Mesenchymal stem cell (in vitro differentiated cells and primary cell): ENCODE measurements around the gene EEFSEC.

Experiments used
- DNase-seq: peaks from one replicate; pipeline ENCODE4 v3.0.0-alpha.2; 2013
- H2AFZ ChIP-seq: one replicate; pipeline ENCODE4 v1.6.1; 2013; ENCODE audit warnings: low read depth, mild to moderate bottlenecking, control low read depth, inconsistent platforms, low read length, moderate library complexity
- H2AK5ac ChIP-seq: 2 replicates; pipeline ENCODE4 v1.6.1; 2013; ENCODE audit warnings: low read length, moderate library complexity, mild to moderate bottlenecking, inconsistent platforms; ENCODE audit not compliant: severe bottlenecking
- H2BK120ac ChIP-seq: one replicate; pipeline ENCODE4 v1.6.1; 2013; ENCODE audit warnings: low read depth, mild to moderate bottlenecking, inconsistent platforms, low read length, moderate library complexity
- H2BK12ac ChIP-seq, 2 experiments: one replicate each; pipeline ENCODE4 v1.6.1; 2013; ENCODE audit warnings: inconsistent platforms in 2 of 2, low read length in 2 of 2, mild to moderate bottlenecking in 2 of 2, moderate library complexity in 2 of 2, control low read depth in 1 of 2
- H2BK15ac ChIP-seq: one replicate; pipeline ENCODE4 v1.6.1; 2013; ENCODE audit warnings: mild to moderate bottlenecking, low read depth, inconsistent platforms; ENCODE audit not compliant: poor library complexity, severe bottlenecking
- H2BK5ac ChIP-seq: 2 replicates; pipeline ENCODE4 v1.6.1; 2013; ENCODE audit warnings: low read depth, mild to moderate bottlenecking, low read length, control low read depth, inconsistent platforms; ENCODE audit not compliant: poor library complexity, severe bottlenecking
- H3K14ac ChIP-seq, 2 experiments: one replicate each; pipeline ENCODE4 v1.6.1; 2013; ENCODE audit warnings: inconsistent platforms in 2 of 2, low read length in 2 of 2, control low read depth in 1 of 2, mild to moderate bottlenecking in 1 of 2, moderate library complexity in 1 of 2
- H3K18ac ChIP-seq, 2 experiments: one replicate each; pipeline ENCODE4 v1.6.1; 2013; ENCODE audit warnings: inconsistent platforms in 2 of 2, low read length in 2 of 2, control low read depth in 1 of 2, low read depth in 1 of 2, mild to moderate bottlenecking in 1 of 2
- H3K23ac ChIP-seq, 2 experiments: one replicate each; pipeline ENCODE4 v1.6.1; 2013; ENCODE audit warnings: inconsistent platforms in 2 of 2, low read length in 2 of 2, mild to moderate bottlenecking in 2 of 2, moderate library complexity in 2 of 2, control low read depth in 1 of 2
- H3K27ac ChIP-seq: 2 replicates; pipeline ENCODE4 v1.5.1; 2013; ENCODE audit warnings: mild to moderate bottlenecking, moderate library complexity, low read length, control low read depth, inconsistent platforms; ENCODE audit not compliant: poor library complexity, severe bottlenecking
- H3K27me3 ChIP-seq, 2 experiments: 2 replicates each; pipeline versions ENCODE4 v1.6.1 to v1.7.0; 2013; ENCODE audit warnings: low read length in 2 of 2, mild to moderate bottlenecking in 2 of 2, moderate library complexity in 2 of 2, control low read depth in 1 of 2, inconsistent platforms in 1 of 2; ENCODE audit not compliant: control insufficient read depth in 1 of 2, insufficient read depth in 1 of 2
- H3K36me3 ChIP-seq, 2 experiments: 2 replicates each; pipeline versions ENCODE4 v1.6.1 to v1.7.0; 2013; ENCODE audit warnings: low read length in 2 of 2, control low read depth in 1 of 2, inconsistent platforms in 1 of 2, low read depth in 1 of 2, mild to moderate bottlenecking in 1 of 2; ENCODE audit not compliant: insufficient read depth in 2 of 2, control insufficient read depth in 1 of 2
- H3K4ac ChIP-seq, 2 experiments: one replicate each; pipeline ENCODE4 v1.6.1; 2013; ENCODE audit warnings: inconsistent platforms in 2 of 2, low read length in 2 of 2, mild to moderate bottlenecking in 2 of 2, moderate library complexity in 2 of 2, control low read depth in 1 of 2, low read depth in 1 of 2
- H3K4me1 ChIP-seq: 2 replicates; pipeline ENCODE4 v1.6.1; 2013; ENCODE audit warnings: low read depth, low read length, control low read depth; ENCODE audit not compliant: control insufficient read depth, insufficient read depth
- H3K4me2 ChIP-seq: 2 replicates; pipeline ENCODE4 v1.6.1; 2013; ENCODE audit warnings: low read length, mild to moderate bottlenecking, inconsistent platforms; ENCODE audit not compliant: poor library complexity, severe bottlenecking
- H3K4me3 ChIP-seq, 2 experiments: 2 replicates each; pipeline versions ENCODE4 v1.5.1 to v1.7.0; 2013; ENCODE audit warnings: low read length in 2 of 2, mild to moderate bottlenecking in 2 of 2, control low read depth in 1 of 2, low read depth in 1 of 2; ENCODE audit not compliant: insufficient read depth in 1 of 2
- H3K79me1 ChIP-seq: replicated peaks from 2 replicates; pipeline ENCODE4 v1.6.1; 2013; ENCODE audit warnings: mild to moderate bottlenecking, control low read depth, low read length, inconsistent platforms; ENCODE audit not compliant: poor library complexity, severe bottlenecking
- H3K9ac ChIP-seq: 2 replicates; pipeline ENCODE4 v1.7.0; 2013; ENCODE audit warnings: mild to moderate bottlenecking, low read length, moderate library complexity
- H3K9me3 ChIP-seq: 2 replicates; pipeline ENCODE4 v1.7.0; 2013; ENCODE audit warnings: mild to moderate bottlenecking, low read length; ENCODE audit not compliant: control insufficient read depth
- H4K8ac ChIP-seq: one replicate; pipeline ENCODE4 v1.6.1; 2013; ENCODE audit warnings: inconsistent platforms, mild to moderate bottlenecking, low read length, moderate library complexity
- H4K91ac ChIP-seq: one replicate; pipeline ENCODE4 v1.6.1; 2013; ENCODE audit warnings: mild to moderate bottlenecking, low read length, inconsistent platforms
- WGBS: methylation state at CpG from one replicate; pipeline ENCODE4 v1.1.7; 2013; ENCODE audit warnings: mixed read lengths; 5-methylcytosine and 5-hydroxymethylcytosine counted together

EEFSEC gene

GRCh38 chr3:128353991-128354687 lies 200.9 kb downstream of the EEFSEC start:
- Histone ChIP-seq H3K4ac (peak overlapping the region in 1 of 2 experiments; percentile 19), H3K79me1 (no peaks in the 10 kb centered on the region), H3K9ac (no peak overlapping the region), H3K4me1 (peaks cover 19% of the 10 kb centered on the region), H3K14ac (peak overlapping the region in 1 of 2 experiments; percentile 19), H2AFZ (no peak overlapping the region), H3K9me3 (no peaks in the 10 kb centered on the region), H3K4me2 (peak overlapping the region; percentile 13), H2BK12ac (peak overlapping the region in 1 of 2 experiments; percentile 82), H3K27ac (no peak overlapping the region), H3K36me3 (peaks cover 5 to 9% of the 10 kb centered on the region in 2 experiments), H2BK15ac (peak overlapping the region; percentile 26), H2AK5ac (peak overlapping the region; percentile 51), H2BK5ac (no peak overlapping the region), H3K27me3 (peaks cover 0 to 15% of the 10 kb centered on the region in 2 experiments), H4K91ac (no peak overlapping the region), H2BK120ac (no peak overlapping the region), H4K8ac (peak overlapping the region; percentile 35), H3K23ac (no peak overlapping the region), H3K4me3 (no peak overlapping the region), H3K18ac (peak overlapping the region; percentile 47 to 70)
- 13% methylated on average over 10 of the region's 10 CpGs for WGBS
- peak; percentile 87 for DNase-seq

GRCh38 chr3:128354788-128355542 lies 201.7 kb downstream of the EEFSEC start:
- peak overlapping the region in 1 of 2 experiments; percentile 14 for H3K14ac ChIP-seq
- no peak overlapping the region for H2BK5ac ChIP-seq
- peak overlapping the region in 1 of 2 experiments; percentile 72 for H3K18ac ChIP-seq
- no peak overlapping the region for H3K9ac ChIP-seq
- peaks cover 5 to 9% of the 10 kb centered on the region in 2 experiments for H3K36me3 ChIP-seq
- no peak overlapping the region for H2AK5ac ChIP-seq
- H3K27me3 ChIP-seq: peaks cover 0 to 18% of the 10 kb centered on the region in 2 experiments
- H2BK15ac ChIP-seq: no peak overlapping the region
- H3K4ac ChIP-seq: peak overlapping the region in 1 of 2 experiments; percentile 27
- H3K79me1 ChIP-seq: no peaks in the 10 kb centered on the region
- H2BK120ac ChIP-seq: no peak overlapping the region
- H4K91ac ChIP-seq: no peak overlapping the region
- peak overlapping the region; percentile 9 for H3K27ac ChIP-seq
- H3K23ac ChIP-seq: no peak overlapping the region
- H3K9me3 ChIP-seq: no peaks in the 10 kb centered on the region
- DNase-seq: peak; percentile 30
- peak overlapping the region; percentile 13 for H3K4me2 ChIP-seq
- H3K4me1 ChIP-seq: peaks cover 20% of the 10 kb centered on the region
- H2BK12ac ChIP-seq: peak overlapping the region in 1 of 2 experiments; percentile 88
- H4K8ac ChIP-seq: no peak overlapping the region
- H3K4me3 ChIP-seq: no peak overlapping the region
- WGBS: 67% methylated on average over 12 of the region's 13 CpGs
- H2AFZ ChIP-seq: no peak overlapping the region

GRCh38 chr3:128355543-128355919 lies 202.2 kb downstream of the EEFSEC start:
- Histone ChIP-seq H3K9ac (no peak overlapping the region), H4K91ac (no peak overlapping the region), H2BK15ac (no peak overlapping the region), H3K4me2 (no peak overlapping the region), H2AK5ac (no peak overlapping the region), H2AFZ (no peak overlapping the region), H3K14ac (no peak overlapping the region), H3K23ac (no peak overlapping the region), H3K4me3 (no peak overlapping the region), H3K18ac (peak overlapping the region in 1 of 2 experiments; percentile 2), H2BK120ac (no peak overlapping the region), H2BK5ac (no peak overlapping the region), H2BK12ac (peak overlapping the region in 1 of 2 experiments; percentile 2), H3K27me3 (peaks cover 0 to 15% of the 10 kb centered on the region in 2 experiments), H3K4ac (no peak overlapping the region), H3K4me1 (peaks cover 26% of the 10 kb centered on the region), H4K8ac (no peak overlapping the region), H3K79me1 (no peaks in the 10 kb centered on the region), H3K9me3 (no peaks in the 10 kb centered on the region), H3K36me3 (peaks cover 5 to 9% of the 10 kb centered on the region in 2 experiments), H3K27ac (no peak overlapping the region)
- 70% methylated on average over 2 of the region's 2 CpGs for WGBS
- DNase-seq: no peak

- Histone ChIP-seq H3K4ac (no peak overlapping the region), H4K91ac (no peak overlapping the region), H2BK12ac (no peak overlapping the region), H3K79me1 (no peaks in the 10 kb centered on the region), H3K23ac (no peak overlapping the region), H3K4me3 (no peak overlapping the region), H3K4me1 (peaks cover 31% of the 10 kb centered on the region), H3K36me3 (peaks cover 0 to 5% of the 10 kb centered on the region in 2 experiments), H3K18ac (no peak overlapping the region), H3K9me3 (no peaks in the 10 kb centered on the region), H3K14ac (no peak overlapping the region), H2BK5ac (no peak overlapping the region), H3K9ac (no peak overlapping the region), H2BK120ac (no peak overlapping the region), H3K27me3 (peaks cover 0 to 4% of the 10 kb centered on the region in 2 experiments), H3K4me2 (no peak overlapping the region), H2BK15ac (no peak overlapping the region), H4K8ac (no peak overlapping the region), H2AFZ (no peak overlapping the region), H2AK5ac (no peak overlapping the region), H3K27ac (no peak overlapping the region)
- DNase-seq: no peak
- 82% methylated on average over 1 of the region's 1 CpG for WGBS
These were observed 203.5 kb downstream of the EEFSEC start for GRCh38 chr3:128356822-128357221.
